WTC11 (cell line): ENCODE results near the gene CDK5R2. TPM values are rescaled to one million over a fixed set of nuclear protein-coding genes. Genes with fewer than 3 reads are reported as not detected.

Source experiments
- ATAC-seq: fragments of 200-7000 bp; cut with Tn5 transposase; 2 replicates; pipeline ENCODE4 v1.10.0; 2021; ENCODE audit warnings: mild to moderate bottlenecking, moderate library complexity
- CTCF ChIA-PET: fragments of 300-600 bp; sonication (Branson Sonifier 250); formaldehyde crosslinking; loops from one replicate; lab custom pipeline; 2021; ENCODE audit warnings: antibody characterized with exemption; lab: Charles Lee
- POLR2A ChIA-PET: fragments of 350-600 bp; sonication (Branson Sonifier 250); formaldehyde crosslinking; loops from one replicate; lab custom pipeline; 2021; ENCODE audit warnings: antibody characterized with exemption; lab: Charles Lee
- DNase-seq: peaks from one replicate; pipeline ENCODE4 v3.0.0; 2021; ENCODE audit warnings: low spot score
- H3K27ac Mint-ChIP-seq: 2 replicates; pipeline ENCODE4 v1.8.0; 2021; ENCODE audit warnings: mixed read lengths
- H3K27me3 Mint-ChIP-seq: 2 replicates; pipeline ENCODE4 v1.8.0; 2021; ENCODE audit warnings: low read depth, mild to moderate bottlenecking, moderate library complexity, mixed read lengths
- H3K36me3 Mint-ChIP-seq: 2 replicates; pipeline ENCODE4 v1.8.0; 2021; ENCODE audit warnings: mixed read lengths
- H3K4me1 Mint-ChIP-seq: 2 replicates; pipeline ENCODE4 v1.8.0; 2022; ENCODE audit warnings: mixed read lengths
- H3K4me3 Mint-ChIP-seq: 2 replicates; pipeline ENCODE4 v1.8.0; 2021; ENCODE audit warnings: mild to moderate bottlenecking, moderate library complexity, mixed read lengths
- H3K9me3 Mint-ChIP-seq: 2 replicates; pipeline ENCODE4 v1.8.0; 2021; ENCODE audit warnings: mixed read lengths
- ATF2 ChIP-seq: sonication (generic); formaldehyde crosslinking; IDR thresholded peaks from 2 replicates; pipeline ENCODE4 v1.8.1; 2022; ENCODE audit warnings: low read depth, missing genetic modification reagents, borderline replicate concordance
- MAX ChIP-seq: sonication (generic); formaldehyde crosslinking; IDR thresholded peaks from 2 replicates; pipeline ENCODE4 v1.8.0; 2022; ENCODE audit warnings: mild to moderate bottlenecking, missing genetic modification reagents
- NFE2L1 ChIP-seq: sonication (generic); formaldehyde crosslinking; IDR thresholded peaks from 2 replicates; pipeline ENCODE4 v1.8.1; 2023; ENCODE audit warnings: missing genetic modification reagents
- PRDM15 ChIP-seq: sonication (generic); formaldehyde crosslinking; IDR thresholded peaks from 2 replicates; pipeline ENCODE4 v1.8.0; 2022; ENCODE audit warnings: missing genetic modification reagents
- RELA ChIP-seq: sonication (generic); formaldehyde crosslinking; IDR thresholded peaks from 2 replicates; pipeline ENCODE4 v1.8.1; 2022; ENCODE audit warnings: missing genetic modification reagents, mild to moderate bottlenecking, borderline replicate concordance
- ZBTB21 ChIP-seq: sonication (generic); formaldehyde crosslinking; IDR thresholded peaks from 2 replicates; pipeline ENCODE4 v1.8.1; 2023; ENCODE audit warnings: mild to moderate bottlenecking, missing genetic modification reagents, borderline replicate concordance
- ZNF121 ChIP-seq: sonication (generic); formaldehyde crosslinking; IDR thresholded peaks from 2 replicates; pipeline ENCODE4 v1.8.0; 2023; ENCODE audit warnings: missing genetic modification reagents
- ZNF281 ChIP-seq: sonication (generic); formaldehyde crosslinking; IDR thresholded peaks from 2 replicates; pipeline ENCODE4 v1.8.0; 2023; ENCODE audit warnings: mild to moderate bottlenecking, missing genetic modification reagents
- ZNF425 ChIP-seq: fragments of 250-450 bp; sonication (Bioruptor Pico); conservative IDR thresholded peaks from 2 replicates; pipeline ENCODE4 v1.9.0; 2021; ENCODE audit warnings: mild to moderate bottlenecking
- ZNF532 ChIP-seq: fragments of 250-450 bp; sonication (Bioruptor Pico); IDR thresholded peaks from 2 replicates; pipeline ENCODE4 v1.9.0; 2021; ENCODE audit warnings: mild to moderate bottlenecking, borderline replicate concordance
- ZSCAN18 ChIP-seq: fragments of 250-450 bp; sonication (Bioruptor Pico); IDR thresholded peaks from 2 replicates; pipeline ENCODE4 v2.1.2; 2022; ENCODE audit warnings: mild to moderate bottlenecking, moderate library complexity
- total RNA-seq: library from RNA; stranded (reverse); gene quantifications from 3 replicates; pipeline ENCODE4 v1.2.3, GENCODE V29; 2021

Gene CDK5R2
- total RNA-seq, 1 experiment from 2014 or later: 0.26 TPM

- no peak for TF ChIP-seq ZNF425 (CRISPR knock-in tag)
These were observed 39.0 kb downstream of the CDK5R2 start (continued) for GRCh38 chr2:218998414-218999002.

GRCh38 chr2:218999021-218999880 is 39.8 kb downstream of the CDK5R2 start:
- DNase-seq (no peak), ATAC-seq (no peak)
- TF ChIP-seq ATF2 (CRISPR knock-in tag) (no peak), PRDM15 (CRISPR knock-in tag) (no peak), ZSCAN18 (CRISPR knock-in tag) (no peak)
- H3K9me3 Mint-ChIP-seq: no peaks in the 10 kb centered on the region
- peak overlapping the region; percentile 43 for H3K4me3 Mint-ChIP-seq
- peaks cover 25% of the 10 kb centered on the region for H3K4me1 Mint-ChIP-seq
- ChIA-PET POLR2A (no interaction called here), CTCF (interaction anchor here (0.6 to 10.6 kb wide), 6 partner anchors 7 to 138 kb away, joined by 3 to 158 read pairs (median 5); partner anchors contain the start of genes CRYBA2 and FEV)
- H3K27ac Mint-ChIP-seq: no peak overlapping the region
- H3K27me3 Mint-ChIP-seq: peaks cover 100% of the 10 kb centered on the region
- no peaks in the 10 kb centered on the region for H3K36me3 Mint-ChIP-seq

- peak overlapping the region; percentile 43 for H3K4me3 Mint-ChIP-seq
- POLR2A ChIA-PET: no interaction called here
- peaks cover 100% of the 10 kb centered on the region for H3K27me3 Mint-ChIP-seq
- CTCF ChIA-PET: interaction anchor here (0.6 to 10.6 kb wide), 7 partner anchors 8 to 139 kb away, joined by 3 to 158 read pairs (median 17); partner anchors contain the start of genes CRYBA2 and FEV
- no peaks in the 10 kb centered on the region for H3K9me3 Mint-ChIP-seq
- H3K4me1 Mint-ChIP-seq: peaks cover 24% of the 10 kb centered on the region
- no peak overlapping the region for H3K27ac Mint-ChIP-seq
- no peaks in the 10 kb centered on the region for H3K36me3 Mint-ChIP-seq
- ATAC-seq: peak; percentile 9
- peak; percentile 68 for DNase-seq
- TF ChIP-seq RELA (CRISPR knock-in tag): 0 out of 2 replicates have a peak, but pooled peaks have one; percentile 24
- TF ChIP-seq ZNF121 (CRISPR knock-in tag): 0 out of 2 replicates have a peak, but pooled peaks have one; percentile 8
- TF ChIP-seq ZBTB21 (CRISPR knock-in tag): 0 out of 2 replicates have a peak, but pooled peaks have one; percentile 26
- no peak for TF ChIP-seq ZNF532
- peak; percentile 81; the same call in 1 of the 2 replicates for TF ChIP-seq ZNF281 (CRISPR knock-in tag)
- TF ChIP-seq MAX (CRISPR knock-in tag): peak; percentile 52; the same call in 1 of the 2 replicates
- no peak for TF ChIP-seq NFE2L1 (CRISPR knock-in tag)
These were observed 40.6 kb downstream of the CDK5R2 start for GRCh38 chr2:218999881-219000568.
